ENCODE measurements around the gene TARDBP.
"Not testable (repeated sequence)": the region's sequence is repeated elsewhere in the genome, so short reads cannot be mapped to it uniquely, and the experiment has no call there.

The TARDBP gene

DNA sequence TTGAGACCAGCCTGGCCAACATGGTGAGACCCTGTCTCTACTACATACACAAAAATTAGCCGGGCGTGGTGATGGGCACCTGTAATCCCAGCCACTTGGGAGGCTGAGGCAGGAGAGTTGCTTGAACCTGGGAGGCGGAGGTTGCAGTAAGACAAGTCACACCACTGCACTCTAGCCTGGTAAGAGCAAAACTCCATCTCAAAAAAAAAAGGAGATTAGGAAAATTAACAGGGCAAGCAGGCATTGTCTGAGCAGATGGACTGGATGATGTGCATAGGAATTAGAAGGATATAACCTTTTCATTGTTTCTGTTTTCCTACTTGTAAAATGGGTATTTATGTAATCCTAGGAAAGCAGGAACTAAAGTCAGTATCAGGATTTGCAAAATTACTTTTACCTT is 15.6 kb downstream of the TARDBP start:
- TF ChIP-seq, protein P1, sequence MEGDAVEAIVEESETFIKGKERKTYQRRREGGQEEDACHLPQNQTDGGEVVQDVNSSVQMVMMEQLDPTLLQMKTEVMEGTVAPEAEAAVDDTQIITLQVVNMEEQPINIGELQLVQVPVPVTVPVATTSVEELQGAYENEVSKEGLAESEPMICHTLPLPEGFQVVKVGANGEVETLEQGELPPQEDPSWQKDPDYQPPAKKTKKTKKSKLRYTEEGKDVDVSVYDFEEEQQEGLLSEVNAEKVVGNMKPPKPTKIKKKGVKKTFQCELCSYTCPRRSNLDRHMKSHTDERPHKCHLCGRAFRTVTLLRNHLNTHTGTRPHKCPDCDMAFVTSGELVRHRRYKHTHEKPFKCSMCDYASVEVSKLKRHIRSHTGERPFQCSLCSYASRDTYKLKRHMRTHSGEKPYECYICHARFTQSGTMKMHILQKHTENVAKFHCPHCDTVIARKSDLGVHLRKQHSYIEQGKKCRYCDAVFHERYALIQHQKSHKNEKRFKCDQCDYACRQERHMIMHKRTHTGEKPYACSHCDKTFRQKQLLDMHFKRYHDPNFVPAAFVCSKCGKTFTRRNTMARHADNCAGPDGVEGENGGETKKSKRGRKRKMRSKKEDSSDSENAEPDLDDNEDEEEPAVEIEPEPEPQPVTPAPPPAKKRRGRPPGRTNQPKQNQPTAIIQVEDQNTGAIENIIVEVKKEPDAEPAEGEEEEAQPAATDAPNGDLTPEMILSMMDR (IDR thresholded peaks at IDR 0.05; ENCODE audit: control insufficient read depth, insufficient read depth, low read depth, low read length, missing control alignments) = no peak
- H3K4me3 ChIP-seq (ENCODE audit: control insufficient read depth, low read depth, low read length) = no peak overlapping the region
- DNase-seq (ENCODE audit: low read depth) = no peak

DNA sequence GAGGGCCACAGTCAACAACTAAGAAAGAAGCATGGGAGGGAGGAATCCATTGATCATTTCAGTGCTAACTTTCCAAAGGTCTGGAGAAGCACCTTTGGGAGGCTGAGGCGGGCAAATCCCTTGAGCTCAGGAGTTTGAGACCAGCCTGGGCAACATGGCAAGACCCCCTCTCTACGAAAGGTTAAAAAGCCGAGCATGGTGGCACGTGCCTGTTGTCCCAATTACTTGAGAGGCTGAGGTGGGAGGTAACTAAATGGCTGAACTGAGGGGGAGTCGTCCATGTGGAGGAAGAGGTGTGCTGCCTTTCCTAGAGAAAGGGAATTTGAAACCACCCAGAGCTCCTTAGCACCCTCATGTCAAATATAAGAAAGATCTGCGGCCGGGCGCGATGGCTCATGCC is 18.4 kb downstream of the TARDBP start:
- TF ChIP-seq, protein P1 (IDR thresholded peaks at IDR 0.05; ENCODE audit: control insufficient read depth, insufficient read depth, low read depth, low read length, missing control alignments) = no peak
- no peak overlapping the region for H3K4me3 ChIP-seq (ENCODE audit: control insufficient read depth, low read depth, low read length)
- no peak for DNase-seq (ENCODE audit: low read depth)

DNA sequence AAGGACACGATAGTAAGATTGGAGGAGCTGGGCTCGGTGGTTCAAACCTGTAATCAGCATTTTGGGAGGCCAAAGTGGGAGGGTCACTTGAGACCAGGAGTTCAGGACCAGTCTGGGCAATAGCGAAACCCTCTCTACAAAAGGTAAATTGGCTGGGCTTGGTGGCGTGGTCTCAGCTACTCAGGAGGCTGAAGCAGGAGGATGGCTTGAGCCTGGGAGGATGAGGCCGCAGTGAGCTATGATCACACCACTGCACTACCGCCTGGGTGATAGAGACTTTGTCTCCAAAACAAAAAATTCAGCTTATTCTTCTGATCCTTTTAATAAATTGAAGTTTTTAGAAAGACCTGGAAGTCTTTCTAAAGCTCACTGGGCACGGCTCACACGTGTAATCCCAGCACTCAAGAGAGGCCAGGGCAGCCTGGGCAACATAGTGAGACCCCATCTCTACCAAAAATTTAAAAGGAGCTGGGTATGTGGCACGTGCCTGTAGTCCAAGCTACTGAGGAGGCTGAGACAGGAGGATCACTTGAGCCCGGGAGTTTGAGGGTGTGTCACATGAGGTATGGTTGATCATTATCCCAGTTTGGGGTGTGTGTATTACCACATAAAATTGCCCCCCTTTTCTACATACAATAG is 19.3 kb downstream of the TARDBP start:
- TF ChIP-seq, protein P1 (IDR thresholded peaks at IDR 0.05; ENCODE audit: control insufficient read depth, insufficient read depth, low read depth, low read length, missing control alignments) = no peak
- H3K4me3 ChIP-seq (ENCODE audit: control insufficient read depth, low read depth, low read length) = no peak overlapping the region
- no peak for DNase-seq (ENCODE audit: low read depth)

DNA sequence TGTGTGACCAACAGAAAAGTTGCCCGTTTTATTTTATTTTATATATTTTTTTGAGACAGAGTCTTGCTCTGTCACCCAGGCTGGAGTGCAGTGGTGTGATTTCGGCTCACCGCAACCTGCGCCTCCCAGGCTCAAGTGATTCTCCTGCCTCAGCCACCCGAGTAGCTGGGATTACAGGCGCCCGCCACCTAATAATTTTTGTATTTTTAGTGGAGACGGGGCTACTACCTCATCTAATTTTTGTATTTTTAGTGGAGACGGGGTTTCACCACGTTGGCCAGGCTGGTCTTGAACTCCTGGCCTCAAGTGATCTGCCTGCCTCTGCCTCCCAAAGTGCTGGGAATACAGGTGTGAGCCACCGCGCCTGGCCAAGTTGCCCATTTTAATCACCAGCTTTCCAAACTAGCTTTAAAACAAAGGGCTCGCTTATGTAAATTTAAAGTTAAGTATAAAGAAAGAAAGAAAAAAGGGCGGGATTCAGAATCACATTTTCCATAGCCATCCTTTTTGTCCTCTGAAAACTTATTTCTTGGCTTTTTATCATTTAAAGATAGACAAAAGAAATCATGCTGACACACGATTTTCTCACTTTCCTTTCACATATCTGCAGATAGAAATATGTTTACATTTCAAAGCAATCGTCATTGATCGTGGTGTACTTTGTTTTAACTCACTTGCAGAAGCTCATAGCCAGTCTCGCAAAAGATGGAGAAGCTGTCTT is 24.7 kb downstream of the TARDBP start:
- H3K4me3 ChIP-seq (ENCODE audit: control insufficient read depth, low read depth, low read length); DNase-seq (ENCODE audit: low read depth): not testable (repeated sequence)

DNA sequence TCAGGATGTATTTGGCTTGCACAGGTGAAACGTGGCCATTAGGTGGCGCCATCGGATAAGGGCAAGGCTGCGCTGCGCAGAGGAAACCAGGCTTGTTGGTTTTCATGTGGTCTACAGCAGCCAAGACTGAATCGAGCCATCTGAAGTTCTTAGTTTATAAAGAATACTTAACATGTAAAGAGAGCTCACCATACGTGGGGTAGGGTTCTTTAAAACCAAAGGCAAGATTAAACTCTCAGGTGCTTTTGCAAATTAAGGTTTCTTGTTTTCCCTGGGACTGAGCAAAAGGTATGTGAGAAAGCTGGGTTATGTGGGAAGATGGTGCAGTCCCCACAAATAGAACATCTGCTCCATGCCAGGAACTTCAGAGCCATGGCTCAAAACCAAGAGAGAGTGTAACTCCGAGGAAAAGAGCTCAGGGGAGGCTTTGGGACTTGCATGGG is 25.3 kb downstream of the TARDBP start:
- peak; percentile 49 for DNase-seq (ENCODE audit: low read depth)
- H3K4me3 ChIP-seq (ENCODE audit: control insufficient read depth, low read depth, low read length) = no peak overlapping the region
- TF ChIP-seq, protein P1 (IDR thresholded peaks at IDR 0.05; ENCODE audit: control insufficient read depth, insufficient read depth, low read depth, low read length, missing control alignments) = peak; percentile 97

DNA sequence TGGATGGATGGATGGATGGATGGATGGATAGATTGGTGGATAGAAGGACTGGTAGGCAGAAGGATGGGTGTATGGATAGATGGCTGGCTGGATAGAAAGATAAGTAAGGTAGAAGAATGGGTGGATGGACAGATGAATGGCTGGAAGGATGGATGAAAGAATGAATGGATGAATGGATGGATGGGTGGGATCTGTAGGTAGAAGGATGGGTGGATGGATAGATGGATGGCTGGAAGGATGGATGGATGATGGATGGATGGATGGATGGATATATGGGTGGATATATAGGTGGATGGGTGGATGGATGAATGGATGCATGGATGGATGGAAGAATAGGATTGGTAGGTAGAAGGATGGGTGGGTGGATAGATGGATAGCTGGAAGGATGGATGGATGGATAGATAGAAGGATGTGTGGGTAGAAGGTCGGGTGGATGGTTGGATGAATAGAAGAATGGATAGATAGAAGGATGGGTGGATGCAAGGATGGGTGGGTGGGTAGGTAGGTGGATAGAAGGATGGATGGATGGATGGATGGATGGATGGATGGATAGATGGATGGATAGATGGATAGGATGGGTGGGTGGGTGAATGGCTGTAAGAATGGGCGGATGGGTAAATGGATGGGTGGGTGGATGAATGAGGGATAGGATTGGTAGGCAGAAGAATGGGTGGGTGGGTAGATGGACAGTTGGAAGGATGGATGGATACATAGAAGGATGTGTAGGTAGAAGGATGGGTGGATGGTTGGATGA is 27.1 kb downstream of the TARDBP start:
- TF ChIP-seq, protein P1 (IDR thresholded peaks at IDR 0.05; ENCODE audit: control insufficient read depth, insufficient read depth, low read depth, low read length, missing control alignments) = no peak
- DNase-seq (ENCODE audit: low read depth) = no peak
- no peak overlapping the region for H3K4me3 ChIP-seq (ENCODE audit: control insufficient read depth, low read depth, low read length)

DNA sequence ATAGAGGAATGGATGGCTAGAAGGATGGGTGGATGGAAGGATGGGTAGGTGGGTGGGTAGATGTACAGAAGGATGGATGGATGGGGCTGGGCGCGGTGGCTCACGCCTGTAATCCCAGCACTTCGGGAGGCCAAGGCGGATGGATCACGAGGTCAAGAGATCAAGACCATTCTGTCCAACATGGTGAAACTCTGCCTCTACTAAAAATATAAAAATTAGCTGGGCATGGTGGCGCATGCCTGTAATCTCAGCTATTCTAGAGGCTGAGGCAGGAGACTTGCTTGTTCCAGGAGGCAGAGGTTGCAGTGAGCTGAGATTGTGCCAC is 27.6 kb downstream of the TARDBP start:
- DNase-seq (ENCODE audit: low read depth); H3K4me3 ChIP-seq (ENCODE audit: control insufficient read depth, low read depth, low read length): not testable (repeated sequence)
